ENCODE data around the gene NBEAL1. TPM values are rescaled to one million over a fixed set of nuclear protein-coding genes. Genes with fewer than 3 reads are reported as not detected.
A peak's percentile ranks its signal among the peaks of the same experiment; 100 is the strongest.
"Not testable (repeated sequence)": the region's sequence is repeated elsewhere in the genome, so short reads cannot be mapped to it uniquely, and the experiment has no call there.

The NBEAL1 gene
- 17.0 and 20.3 TPM in 2 replicates for total RNA-seq (2014; rRNA removed)
- 3.0 TPM for polyA plus RNA-seq (2012)

DNA sequence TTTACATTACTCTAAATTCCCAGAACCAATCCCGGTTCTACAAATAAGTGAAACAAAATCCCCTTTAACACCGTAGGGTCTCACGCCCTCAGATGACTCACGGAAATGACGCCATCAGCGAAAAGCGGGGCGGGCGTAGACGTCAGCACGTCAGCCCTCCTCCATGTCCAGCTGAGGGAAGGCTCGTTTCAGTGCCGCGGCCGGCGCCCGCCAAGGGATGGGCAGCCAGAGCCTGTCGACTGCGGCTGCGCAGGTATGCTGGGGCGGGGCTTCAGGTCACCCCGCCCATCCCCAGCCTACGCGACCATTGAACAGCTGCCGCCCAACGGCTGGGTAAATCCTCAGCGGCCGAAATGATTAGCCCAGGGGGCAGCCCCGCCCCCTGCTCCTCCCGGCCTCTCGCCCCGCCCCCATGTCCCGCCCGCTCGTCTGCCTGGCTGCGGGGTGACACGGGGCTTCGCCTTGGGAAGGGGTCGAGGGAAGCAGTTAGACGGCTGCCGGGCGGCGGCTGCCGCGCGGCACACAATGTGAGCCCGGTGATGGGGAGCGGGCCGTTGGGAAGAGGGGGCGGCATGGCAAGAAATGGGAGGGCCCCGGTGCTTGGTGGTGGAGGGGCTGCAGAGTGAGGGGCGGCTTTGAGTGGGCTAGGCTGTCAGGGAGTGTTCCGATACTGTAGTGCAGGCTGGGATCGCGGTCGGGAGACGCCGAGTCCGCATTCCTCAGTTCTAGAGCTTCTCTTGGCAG, at the start of gene NBEAL1:
Gene NBEAL1, plus strand, starts transcription at position 420 of the 744 bp plus-strand sequence. CDS start 1,510 bp downstream, outside the sequence.
- peak; percentile 97 for DNase-seq (ENCODE audit: low read depth)

DNA sequence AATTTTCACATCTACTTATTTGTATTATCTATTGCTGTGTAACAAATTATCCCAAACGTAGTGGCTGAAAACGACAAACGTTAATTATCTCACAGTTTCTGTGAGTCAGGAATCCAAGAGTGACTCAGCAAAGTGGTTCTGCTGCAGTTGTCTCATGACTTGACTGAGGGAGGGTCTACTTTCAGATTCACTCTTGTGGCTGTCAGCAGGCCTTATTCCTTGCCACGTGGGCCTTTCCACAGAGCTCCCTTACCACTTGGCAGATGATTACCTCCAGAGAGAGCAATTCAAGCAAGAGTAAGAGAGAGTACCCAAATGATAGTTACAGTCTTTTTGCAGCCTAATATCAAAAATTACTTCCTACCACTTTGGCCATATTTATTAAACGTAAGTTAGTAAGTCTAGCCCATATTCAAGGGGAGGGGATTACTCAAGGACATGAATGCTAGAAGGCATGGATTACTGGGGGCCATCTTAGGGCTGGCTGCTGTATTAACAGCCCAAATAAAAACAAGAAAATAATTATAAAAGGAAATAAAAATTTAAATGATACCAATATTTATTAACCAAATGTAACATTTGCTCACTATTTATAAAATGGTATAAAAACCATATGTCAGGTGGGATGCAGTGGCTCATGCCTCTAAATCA, 48.7 kb upstream of the NBEAL1 start:
- peak; percentile 36 for DNase-seq (ENCODE audit: low read depth)

DNA sequence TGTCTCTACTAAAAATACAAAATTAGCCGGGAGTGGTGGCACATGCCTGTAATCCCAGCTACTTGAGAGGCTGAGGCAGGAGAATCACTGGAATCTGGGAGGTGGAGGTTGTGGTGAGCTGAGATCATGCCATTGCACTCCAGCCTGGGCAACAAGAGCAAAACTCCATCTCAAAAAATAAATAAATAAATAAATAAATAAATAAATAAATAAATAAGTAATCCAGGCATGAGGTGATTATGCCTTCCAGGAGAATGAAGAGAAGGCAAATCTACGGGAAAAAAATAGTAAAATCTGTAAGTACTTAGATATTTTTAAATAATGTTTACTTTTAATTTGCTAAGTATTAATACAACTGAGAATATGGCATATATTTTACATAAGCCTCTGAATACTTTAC, 45.3 kb upstream of the NBEAL1 start:
- DNase-seq (ENCODE audit: low read depth) = not testable (repeated sequence)

DNA sequence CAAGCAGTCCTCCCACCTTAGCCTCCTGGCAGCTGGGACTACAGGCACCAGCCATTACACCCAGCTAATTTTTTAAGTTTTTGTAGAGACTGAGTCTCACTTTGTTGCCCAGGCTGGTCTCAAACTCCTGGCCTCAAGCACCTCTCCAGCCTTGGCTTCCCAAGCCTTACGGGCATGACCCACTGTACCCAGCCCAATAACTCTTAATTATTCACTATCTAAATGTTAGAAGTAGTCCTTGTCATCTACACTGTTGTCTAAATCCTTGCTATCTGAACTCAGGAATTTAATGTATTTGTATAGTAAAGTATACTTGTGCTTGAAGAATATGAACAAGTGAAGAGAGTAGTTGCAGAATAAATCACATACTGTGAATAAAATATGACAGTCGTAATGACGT, 37.9 kb upstream of the NBEAL1 start:
- DNase-seq (ENCODE audit: low read depth) = no peak

DNA sequence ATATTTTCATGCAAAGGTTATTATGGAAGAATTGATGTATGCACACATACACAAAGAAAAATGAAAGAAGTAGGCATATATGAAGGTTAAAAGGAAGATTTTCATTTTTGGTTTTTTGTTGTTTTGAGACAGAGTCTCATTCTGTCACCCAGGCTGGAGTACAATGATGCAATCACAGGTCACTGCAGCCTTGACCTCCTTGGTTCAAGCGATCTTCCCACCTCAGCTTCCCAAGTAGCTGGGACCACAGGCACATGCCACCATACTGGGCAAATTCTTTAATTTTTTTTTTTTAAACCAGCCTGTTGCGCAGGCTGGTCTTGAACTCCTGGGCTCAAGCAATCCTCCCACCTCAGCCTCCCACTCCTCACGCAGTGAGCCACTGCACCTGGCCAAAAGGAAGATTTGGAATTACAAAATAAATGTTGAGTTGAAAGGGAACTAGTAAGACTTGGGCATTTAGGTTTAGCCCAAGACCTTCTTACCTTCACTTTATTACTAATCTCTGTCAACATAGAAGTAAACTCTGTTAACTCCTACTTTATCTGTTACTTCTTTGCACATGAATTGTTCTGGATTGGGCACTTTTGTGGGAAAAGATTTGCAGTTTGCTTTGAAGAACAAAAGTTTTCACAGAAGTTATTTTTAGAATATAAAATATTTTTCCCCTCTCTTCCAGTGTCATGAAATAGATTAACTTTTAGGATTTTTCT, 31.7 kb upstream of the NBEAL1 start:
- DNase-seq (ENCODE audit: low read depth) = no peak

DNA sequence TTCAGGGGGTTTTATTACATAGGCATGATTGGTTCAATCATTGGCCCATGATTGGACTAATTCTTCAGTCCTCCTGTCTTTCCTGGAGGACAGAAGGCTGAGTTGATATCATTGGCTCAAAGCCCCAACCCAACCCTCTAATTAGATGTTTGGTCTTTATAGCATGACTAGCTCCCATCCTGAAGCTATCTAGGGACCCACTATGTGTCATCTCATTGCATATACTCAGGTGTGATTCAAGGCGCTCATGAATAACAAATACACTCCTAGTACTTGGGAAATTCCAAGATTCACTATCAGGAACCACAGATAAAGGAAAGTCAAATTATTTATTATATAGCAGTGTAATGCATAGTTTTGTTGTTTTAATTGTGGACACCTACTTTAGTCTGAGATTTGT, 24.9 kb upstream of the NBEAL1 start:
- DNase-seq (ENCODE audit: low read depth) = no peak

DNA sequence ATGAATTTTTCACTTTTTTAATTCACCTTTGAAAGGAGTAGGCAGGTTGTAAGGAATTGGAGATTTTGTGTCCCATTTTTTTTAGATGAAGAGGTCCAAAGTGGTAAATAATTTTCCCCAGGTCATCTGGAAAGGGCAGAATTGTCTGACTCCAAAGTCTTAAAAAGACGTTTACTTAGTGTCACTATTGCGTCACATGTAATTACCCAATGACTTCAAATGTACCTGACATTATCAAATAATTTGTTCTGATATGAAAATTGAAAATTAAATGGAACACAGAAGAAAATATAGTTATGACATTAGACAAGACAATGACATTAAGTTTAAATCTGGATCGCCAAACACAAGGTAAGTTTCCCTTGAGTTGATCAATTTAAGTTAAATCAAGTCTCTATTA, 24.2 kb upstream of the NBEAL1 start:
- no peak for DNase-seq (ENCODE audit: low read depth)

DNA sequence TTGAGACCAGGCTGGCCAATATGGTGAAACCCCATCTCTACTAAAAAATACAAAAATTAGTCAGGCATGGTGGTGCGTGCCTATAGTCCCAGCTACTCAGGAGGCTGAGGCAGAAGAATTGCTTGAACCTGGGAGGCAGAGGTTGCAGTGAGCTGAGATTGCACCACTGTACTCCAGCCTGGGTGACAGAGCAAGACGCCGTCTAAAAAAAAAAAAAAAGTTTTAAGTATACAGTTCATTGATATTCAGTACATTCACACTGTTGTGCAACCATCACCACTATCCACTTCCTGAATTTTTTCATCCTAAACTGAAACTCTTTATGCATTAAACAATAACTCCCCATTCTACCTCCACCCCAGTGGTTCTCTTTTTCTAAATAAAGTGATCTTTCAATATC, 17.6 kb upstream of the NBEAL1 start:
- DNase-seq (ENCODE audit: low read depth) = not testable (repeated sequence)

DNA sequence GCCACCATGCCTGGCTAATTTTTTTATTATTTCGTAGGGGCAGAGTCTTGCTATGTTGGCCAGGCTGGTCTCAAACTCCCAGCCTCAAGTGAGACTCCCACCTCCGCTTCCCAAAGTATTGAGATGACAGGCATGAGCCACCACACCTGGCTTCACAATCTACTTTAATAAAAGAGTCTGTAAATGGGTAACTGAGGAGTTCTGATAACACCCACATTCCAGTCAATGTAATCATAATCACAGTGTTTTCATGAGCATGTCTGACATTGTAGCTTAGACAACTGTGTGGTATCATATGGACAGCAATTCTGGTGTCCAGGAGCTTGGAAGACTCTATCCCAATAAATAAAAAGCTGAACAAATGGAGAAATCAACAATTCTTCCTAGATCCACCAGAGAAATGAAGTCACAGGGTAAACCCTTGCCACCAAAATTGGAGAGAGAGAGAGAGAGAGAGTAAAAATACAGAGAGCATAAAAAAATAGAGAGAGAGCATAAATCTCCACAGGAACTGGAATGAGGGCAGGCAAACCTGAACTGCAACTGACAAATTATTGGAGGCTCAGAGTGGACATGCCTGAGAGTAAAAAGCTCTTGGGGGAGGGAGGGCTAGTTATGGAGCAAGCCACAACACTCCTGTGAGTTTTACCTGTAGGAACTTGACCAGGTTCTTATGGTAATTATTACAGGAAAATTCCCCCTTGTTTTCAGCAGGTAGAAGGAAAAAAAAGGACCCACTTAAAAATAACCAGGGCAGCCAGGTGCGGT, 12.4 kb upstream of the NBEAL1 start:
- no peak for DNase-seq (ENCODE audit: low read depth)

DNA sequence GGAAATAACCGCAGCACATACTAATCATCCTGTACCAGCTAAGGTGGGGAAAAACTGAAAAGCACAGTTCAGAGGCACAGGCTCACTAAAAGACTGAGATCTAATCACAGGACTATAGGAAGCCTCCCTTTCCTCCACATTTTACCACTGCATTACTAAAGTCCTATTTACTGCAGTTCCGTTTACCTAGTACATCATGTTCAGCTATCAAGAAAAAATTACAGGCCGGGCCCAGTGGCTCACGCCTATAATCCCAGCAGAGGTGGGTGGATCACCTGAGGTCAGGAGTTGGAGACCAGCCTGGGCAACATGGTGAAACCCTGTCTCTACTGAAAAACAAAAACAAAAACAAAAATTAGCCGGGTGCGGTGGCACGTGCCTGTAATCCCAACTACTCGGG, 11.0 kb upstream of the NBEAL1 start:
- no peak for DNase-seq (ENCODE audit: low read depth)

DNA sequence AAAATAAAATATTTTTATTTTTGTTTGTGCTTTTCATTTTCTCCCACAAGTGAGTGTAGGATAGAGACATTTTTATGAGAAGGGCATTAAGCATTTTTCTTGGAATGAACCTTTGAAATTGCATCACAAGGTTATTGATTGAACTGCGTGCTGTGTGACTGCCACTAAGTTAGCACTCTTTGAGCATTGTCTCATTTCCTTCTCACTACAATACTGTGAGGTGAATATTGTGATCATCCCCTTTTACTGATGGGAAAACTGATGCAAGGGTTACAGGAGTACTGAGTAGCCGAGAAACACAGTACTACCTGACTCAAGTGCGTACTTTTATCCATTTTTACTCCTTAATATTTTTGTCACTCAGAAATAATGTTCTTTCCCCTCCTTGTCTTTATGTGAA, 2.0 kb downstream of the NBEAL1 start:
- DNase-seq (ENCODE audit: low read depth) = no peak

DNA sequence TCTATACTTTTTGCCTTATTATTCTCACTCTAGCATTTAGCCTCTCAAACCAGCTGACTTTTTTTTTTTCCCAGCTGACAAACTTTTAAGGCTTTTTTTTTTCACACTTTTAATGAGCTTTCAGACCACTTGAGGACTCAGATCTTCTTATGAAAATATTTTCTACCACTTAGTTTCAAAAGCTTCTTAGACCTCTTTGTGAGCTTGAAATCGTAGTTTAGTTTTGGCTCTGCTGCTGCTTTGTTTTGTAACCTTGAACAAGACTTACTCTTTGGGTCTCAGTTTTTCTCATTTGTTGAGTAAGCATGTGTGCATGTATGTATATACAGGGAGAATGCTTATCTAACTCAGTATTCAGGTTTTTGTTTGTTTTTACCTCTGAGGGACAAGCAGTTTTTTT, 3.5 kb downstream of the NBEAL1 start:
- no peak for DNase-seq (ENCODE audit: low read depth)

DNA sequence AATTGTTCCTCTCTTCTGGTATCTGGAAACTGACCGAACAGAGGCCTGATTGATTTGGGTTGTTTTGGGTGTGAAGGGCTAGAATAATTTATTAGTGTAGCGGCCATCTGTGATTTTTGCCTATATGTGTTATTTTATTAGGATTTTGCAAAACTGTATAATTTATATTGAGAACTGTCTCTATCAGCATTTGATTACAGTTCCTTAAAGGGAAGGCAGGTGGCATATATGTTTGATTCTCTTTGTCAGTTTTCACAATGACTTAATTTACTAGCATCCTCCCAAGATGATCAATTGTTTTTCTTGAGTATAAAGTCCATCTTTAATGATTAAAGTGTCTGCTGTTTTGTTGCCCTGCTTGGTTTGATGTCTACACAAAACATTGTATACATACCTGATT, 4.5 kb downstream of the NBEAL1 start:
- DNase-seq (ENCODE audit: low read depth) = no peak

DNA sequence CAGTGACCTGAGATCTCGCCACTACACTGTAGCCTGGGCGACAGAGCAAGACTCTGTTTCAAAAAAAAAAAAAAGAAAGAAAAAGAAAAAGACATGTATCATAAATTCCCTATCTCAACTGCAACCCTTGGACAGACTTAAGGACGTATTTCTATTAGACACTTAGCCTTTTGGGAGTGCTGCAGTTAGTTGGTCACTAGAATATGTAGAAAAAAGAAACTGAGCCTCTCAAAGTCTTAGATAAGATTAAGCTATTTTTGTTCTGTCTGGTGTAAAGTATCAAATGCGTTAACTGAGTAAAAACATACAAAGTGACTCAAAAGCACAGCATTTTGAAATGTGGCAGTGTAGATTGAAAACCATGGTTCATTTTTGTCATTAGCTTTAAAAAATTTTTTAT, 7.3 kb downstream of the NBEAL1 start:
- no peak for DNase-seq (ENCODE audit: low read depth)

DNA sequence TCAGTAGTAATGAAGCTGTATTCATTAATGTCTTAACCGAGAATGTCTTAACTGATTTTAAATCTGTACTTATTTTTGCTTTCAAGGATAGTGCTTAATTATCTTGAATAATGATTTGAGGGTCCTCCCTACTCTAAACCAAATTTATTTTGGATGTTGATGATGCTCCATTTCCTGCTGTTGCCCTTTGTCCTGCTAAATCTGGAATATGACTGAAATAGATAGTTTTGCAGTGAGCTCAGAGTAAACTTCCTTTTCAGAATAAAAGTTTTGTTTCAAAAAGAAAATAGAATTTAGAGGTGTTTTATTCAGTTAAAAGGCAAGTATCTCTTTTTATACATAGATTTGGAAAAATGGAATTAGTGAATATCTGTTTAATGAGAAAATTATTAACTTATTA, 8.1 kb downstream of the NBEAL1 start:
- no peak for DNase-seq (ENCODE audit: low read depth)

DNA sequence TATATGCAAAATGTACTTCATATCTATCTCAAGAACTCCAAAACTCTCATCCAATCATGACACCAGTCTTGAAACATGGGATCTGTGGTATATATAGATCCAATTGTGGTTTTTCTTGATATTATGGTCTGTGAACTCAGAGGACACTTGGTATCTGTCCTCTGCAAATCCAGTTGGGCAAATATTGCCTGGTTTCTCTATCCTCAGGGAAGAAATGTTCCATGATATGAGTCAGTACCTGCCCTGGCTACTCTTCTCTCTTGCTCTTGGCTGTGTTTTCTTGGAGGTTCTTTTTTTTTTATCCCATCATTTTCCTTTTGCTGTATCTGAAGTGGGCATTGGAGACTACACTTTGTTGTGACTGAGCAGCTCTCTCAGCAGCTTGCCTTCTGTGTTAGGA, 10.9 kb downstream of the NBEAL1 start:
- DNase-seq (ENCODE audit: low read depth) = no peak

DNA sequence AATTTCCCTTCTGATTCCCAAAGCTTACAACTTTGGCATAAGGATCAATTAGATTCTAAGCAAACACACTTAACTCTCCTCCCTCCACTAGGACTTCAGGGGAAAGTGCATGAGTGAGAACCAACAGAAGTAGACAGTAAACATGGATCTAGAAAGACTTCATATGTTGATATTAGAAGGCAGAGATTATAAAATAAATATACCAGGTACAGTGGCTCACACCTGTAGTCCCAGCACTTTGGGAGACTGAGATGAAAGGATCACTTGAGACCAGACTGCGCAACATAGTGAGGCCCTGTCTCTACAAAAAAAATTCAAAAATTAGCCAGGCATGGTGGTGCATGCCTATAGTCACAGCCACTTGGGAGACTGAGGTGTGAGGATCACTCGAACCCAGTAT, 15.9 kb downstream of the NBEAL1 start:
- DNase-seq (ENCODE audit: low read depth) = no peak

DNA sequence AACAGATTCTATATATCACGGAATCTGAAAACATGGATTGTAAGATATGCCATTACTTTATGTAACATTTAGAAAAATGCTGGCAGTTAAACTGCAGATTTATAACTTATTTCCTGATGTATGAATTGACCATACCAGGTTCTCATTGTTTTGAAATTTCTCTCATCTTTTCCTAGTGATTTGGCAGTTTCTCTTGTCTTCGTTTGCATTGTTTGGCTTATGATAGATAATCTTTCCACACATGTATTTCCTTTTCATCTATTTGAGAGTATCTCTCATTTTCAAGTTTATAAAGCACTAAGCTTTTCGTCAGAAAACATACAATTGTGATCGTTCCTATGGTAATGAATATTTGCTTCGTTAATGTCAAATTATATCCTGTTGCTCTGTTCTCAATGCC, 16.3 kb downstream of the NBEAL1 start:
- DNase-seq (ENCODE audit: low read depth) = no peak

DNA sequence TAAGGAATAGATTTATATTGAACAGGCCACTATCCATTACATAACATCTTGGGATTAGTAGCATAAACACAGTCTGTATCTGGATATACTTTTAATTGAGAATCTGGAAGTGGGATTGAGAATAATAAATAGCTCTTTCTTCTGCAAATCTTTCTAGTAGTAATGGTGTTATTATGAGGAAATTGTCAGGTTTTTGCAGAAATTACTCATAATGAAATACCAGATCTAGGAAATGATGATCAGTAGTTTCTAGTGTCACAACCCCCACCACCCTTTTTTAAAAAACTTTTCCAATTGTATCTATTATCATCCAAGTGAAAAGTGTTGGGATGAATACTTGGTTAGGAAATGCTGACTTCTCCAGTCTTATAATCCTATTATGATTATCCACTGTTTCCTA, 18.7 kb downstream of the NBEAL1 start:
- DNase-seq (ENCODE audit: low read depth) = no peak

DNA sequence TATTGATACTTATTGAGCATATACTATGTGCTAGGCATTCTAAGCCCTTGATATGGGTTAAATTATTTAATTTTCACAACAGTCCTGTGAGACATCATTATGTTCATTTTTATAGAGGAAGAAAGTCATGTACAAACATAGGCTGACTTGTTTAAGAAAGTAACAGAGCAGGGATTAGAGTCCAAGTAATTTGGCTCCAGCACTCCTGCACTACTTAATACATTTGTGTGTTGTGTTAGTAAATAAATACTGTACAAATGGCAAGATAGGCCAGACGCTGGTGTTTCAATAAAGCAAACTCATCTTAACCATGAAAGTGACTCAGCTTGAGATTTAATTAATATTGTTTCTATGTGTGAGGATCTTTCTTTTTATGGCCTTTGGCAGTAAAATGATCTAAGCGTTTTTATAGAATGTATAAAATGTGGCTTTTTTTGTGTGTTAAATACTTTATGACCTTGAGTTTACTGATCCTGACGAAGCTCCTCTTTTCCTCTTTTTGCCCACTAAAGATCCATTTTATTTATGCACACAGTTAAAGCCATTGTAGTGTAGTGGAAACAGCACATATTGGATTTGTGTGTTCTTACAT, 21.3 kb downstream of the NBEAL1 start:
- no peak for DNase-seq (ENCODE audit: low read depth)

DNA sequence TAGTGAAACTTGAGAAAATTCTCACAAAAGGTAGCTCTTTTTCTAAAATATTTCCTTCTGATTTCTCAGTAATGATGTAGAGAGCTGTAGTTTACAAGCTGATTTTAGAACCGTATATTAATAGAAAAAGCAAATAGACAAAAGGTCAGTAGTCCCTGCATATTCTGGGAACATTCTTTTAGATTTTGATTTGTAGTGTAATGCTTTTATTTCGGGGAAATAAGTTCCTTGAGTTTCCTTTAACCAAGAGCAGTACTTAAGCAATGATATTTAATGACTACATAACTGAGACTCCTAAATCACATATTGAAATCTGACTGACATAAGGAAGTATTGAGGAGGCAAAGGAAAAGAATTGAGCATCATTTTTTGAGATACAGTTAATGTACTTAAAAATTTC, 22.4 kb downstream of the NBEAL1 start:
- DNase-seq (ENCODE audit: low read depth) = no peak

DNA sequence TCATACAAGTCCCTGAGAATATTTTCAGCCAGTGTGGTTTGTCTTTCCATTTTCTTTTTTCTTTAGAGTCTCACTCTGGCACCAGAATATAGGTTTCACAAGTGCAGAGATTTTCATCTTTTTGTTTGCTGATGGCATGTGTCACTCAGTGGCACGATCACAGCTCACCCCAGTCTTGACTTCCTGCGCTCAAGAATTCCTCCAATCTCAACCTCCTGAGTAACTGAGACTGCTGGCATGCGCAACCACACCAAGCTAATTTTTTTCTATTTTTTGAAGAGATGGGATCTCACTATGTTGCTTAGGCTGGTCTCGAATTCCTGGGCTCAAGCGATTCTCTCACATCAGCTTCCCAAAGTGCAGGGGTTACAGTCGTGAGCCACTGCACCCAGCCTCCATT, 23.9 kb downstream of the NBEAL1 start:
- DNase-seq (ENCODE audit: low read depth) = no peak

All from LHCN-M2 (cell line).